Neural cell (in vitro differentiated cells): ENCODE results near the gene CMTM8.

ENCODE experiments used
- EP300 ChIP-seq: fragments of 450-650 bp; conservative IDR thresholded peaks from 2 replicates; pipeline ENCODE4 v1.6.1; 2014; ENCODE audit warnings: antibody characterized with exemption, mild to moderate bottlenecking, moderate library complexity; ENCODE audit not compliant: poor library complexity, severe bottlenecking
- EZH2 ChIP-seq: fragments of 200-600, 300-800 bp; shearing (Covaris generic), sonication (generic); IDR thresholded peaks from 2 replicates; pipeline ENCODE4 v1.6.1; 2014; ENCODE audit warnings: antibody characterized with exemption, low read length, borderline replicate concordance, mild to moderate bottlenecking; ENCODE audit not compliant: insufficient read depth, poor library complexity, severe bottlenecking
- POLR2AphosphoS5 ChIP-seq: IDR thresholded peaks from 2 replicates; pipeline ENCODE4 v1.6.1; 2012
- TF ChIP-seq, protein P1 (sequence below): fragments of 450-650 bp; IDR thresholded peaks from 2 replicates; pipeline ENCODE4 v1.5.1; 2014; ENCODE audit warnings: antibody characterized with exemption, mild to moderate bottlenecking, moderate library complexity; ENCODE audit not compliant: poor library complexity, severe bottlenecking
- TF ChIP-seq, protein P2 (sequence below): IDR thresholded peaks from 2 replicates; pipeline ENCODE4 v1.6.1; 2012; ENCODE audit warnings: borderline replicate concordance

DNA sequence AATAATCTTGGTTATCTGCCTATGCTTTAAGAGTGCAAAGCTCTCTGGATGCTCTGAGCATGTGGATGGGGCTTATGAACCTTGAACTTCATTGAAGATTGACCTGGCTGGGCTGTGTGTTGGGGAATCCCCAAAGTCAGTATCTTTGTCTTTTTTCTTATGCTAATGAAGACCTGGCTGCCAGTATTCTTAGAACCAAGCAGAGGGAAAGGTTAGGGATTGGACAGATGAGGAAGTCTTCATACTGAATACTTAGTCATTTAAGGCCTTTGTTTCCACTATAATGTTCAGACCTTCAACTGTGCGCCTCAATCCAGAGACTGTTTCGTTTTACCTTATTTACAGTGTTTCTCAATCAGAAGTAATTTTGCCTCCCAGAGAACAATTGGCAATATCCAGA, 110.7 kb downstream of the CMTM8 start:
- TF ChIP-seq, protein P1, sequence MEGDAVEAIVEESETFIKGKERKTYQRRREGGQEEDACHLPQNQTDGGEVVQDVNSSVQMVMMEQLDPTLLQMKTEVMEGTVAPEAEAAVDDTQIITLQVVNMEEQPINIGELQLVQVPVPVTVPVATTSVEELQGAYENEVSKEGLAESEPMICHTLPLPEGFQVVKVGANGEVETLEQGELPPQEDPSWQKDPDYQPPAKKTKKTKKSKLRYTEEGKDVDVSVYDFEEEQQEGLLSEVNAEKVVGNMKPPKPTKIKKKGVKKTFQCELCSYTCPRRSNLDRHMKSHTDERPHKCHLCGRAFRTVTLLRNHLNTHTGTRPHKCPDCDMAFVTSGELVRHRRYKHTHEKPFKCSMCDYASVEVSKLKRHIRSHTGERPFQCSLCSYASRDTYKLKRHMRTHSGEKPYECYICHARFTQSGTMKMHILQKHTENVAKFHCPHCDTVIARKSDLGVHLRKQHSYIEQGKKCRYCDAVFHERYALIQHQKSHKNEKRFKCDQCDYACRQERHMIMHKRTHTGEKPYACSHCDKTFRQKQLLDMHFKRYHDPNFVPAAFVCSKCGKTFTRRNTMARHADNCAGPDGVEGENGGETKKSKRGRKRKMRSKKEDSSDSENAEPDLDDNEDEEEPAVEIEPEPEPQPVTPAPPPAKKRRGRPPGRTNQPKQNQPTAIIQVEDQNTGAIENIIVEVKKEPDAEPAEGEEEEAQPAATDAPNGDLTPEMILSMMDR: no peak
- TF ChIP-seq POLR2AphosphoS5: no peak
- no peak for TF ChIP-seq EZH2
- no peak for TF ChIP-seq EP300
- TF ChIP-seq, protein P2, sequence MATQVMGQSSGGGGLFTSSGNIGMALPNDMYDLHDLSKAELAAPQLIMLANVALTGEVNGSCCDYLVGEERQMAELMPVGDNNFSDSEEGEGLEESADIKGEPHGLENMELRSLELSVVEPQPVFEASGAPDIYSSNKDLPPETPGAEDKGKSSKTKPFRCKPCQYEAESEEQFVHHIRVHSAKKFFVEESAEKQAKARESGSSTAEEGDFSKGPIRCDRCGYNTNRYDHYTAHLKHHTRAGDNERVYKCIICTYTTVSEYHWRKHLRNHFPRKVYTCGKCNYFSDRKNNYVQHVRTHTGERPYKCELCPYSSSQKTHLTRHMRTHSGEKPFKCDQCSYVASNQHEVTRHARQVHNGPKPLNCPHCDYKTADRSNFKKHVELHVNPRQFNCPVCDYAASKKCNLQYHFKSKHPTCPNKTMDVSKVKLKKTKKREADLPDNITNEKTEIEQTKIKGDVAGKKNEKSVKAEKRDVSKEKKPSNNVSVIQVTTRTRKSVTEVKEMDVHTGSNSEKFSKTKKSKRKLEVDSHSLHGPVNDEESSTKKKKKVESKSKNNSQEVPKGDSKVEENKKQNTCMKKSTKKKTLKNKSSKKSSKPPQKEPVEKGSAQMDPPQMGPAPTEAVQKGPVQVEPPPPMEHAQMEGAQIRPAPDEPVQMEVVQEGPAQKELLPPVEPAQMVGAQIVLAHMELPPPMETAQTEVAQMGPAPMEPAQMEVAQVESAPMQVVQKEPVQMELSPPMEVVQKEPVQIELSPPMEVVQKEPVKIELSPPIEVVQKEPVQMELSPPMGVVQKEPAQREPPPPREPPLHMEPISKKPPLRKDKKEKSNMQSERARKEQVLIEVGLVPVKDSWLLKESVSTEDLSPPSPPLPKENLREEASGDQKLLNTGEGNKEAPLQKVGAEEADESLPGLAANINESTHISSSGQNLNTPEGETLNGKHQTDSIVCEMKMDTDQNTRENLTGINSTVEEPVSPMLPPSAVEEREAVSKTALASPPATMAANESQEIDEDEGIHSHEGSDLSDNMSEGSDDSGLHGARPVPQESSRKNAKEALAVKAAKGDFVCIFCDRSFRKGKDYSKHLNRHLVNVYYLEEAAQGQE: no peak
